Activated CD8-positive, alpha-beta memory T cell treated with anti-CD3 and anti-CD28 coated beads, Interleukin-2, amount 50 U/mL, for 4 hours (primary cell): Measurements from ENCODE around the gene MAD1L1.

ENCODE experiments used
- DNase-seq: peaks from one replicate; pipeline ENCODE4 v3.0.0-alpha.2; 2020

MAD1L1 gene

DNA sequence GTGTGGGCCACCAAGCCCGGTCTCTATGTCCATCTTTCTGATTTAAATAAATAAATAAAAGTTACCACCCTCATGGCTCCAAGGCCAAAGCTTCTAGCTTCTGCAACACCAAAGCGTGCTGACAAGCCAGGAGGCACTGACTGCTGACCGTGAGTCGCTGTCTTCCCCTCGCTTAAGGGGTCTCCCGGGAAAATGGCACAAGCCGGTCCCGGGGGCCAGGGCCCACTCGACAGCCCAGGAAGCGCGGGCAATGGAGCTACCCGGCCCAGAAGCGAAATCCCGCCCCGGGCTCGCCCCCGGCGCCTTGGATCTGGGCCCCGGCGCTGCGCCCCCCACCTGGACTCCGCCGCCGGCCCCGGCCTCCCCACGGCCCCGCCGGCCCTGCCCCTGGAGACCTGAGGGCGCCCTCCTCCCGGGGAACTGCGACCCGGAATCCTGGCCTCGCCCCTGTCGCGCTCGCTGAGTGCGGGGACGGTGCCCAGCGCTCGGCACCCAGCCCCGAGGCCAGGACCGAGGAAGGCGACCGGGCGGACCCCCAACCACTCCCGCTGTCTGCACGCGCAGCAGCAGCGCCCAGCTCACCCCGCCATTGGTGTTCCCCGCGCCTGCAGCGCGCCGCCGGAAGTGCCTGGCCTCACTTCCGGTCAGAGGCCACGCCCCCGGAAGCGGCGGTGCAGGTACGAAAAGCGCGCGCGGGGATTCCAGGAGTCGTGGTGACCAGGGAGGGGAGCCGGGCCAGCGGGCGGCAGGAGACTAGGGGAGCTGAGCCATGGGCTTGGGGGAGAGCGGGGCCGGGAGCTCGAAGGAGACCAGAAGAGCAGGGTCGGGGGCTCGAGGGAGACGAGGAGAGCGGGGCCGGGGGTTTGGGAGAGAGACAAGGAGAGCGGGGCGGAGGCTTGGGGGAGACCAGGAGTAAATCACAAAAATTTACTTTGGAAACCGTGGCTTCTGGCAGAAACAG is 9.1 kb upstream of the MAD1L1 start, which contains the start of the genes MRM2 and NUDT1:
Gene MRM2 (minus strand): TSS at position 626 of the 961 bp plus-strand sequence. CDS start 36 bp downstream, at position 590.
Gene NUDT1 (plus strand): TSS at position 647 of the 961 bp plus-strand sequence. CDS start 2,349 bp downstream, outside the sequence.
- peak; percentile 72 for DNase-seq

- DNase-seq, result no peak
These were observed 6.5 kb upstream of the MAD1L1 start for GRCh38 chr7:2239242-2239641.

- no peak for DNase-seq
These were observed 4.4 kb upstream of the MAD1L1 start for GRCh38 chr7:2237109-2237602.

DNA sequence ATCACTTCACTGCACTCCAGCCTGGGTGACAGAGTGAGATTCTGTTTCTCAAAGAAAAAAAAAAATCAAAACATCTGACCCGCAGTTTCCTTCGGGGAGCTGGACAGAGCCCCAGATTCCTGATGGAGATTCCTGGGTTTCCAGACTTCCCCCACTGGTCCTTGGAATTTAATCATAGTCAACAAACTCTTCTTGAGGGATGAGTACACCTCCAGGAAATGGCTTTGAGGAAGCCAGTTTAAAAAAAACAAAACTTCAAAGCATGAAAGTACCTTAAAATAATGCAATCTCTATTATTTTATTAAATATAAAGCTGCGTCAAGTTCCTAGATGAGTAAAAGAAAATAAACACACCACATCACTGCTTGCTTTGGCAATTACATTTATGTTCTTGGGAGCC is 1.2 kb upstream of the MAD1L1 start:
- no peak for DNase-seq

- DNase-seq, result no peak
These were observed 566 bp downstream of the MAD1L1 start for GRCh38 chr7:2231992-2232765.

- no peak for DNase-seq
These were observed 1.9 kb downstream of the MAD1L1 start for GRCh38 chr7:2230882-2231281.

GRCh38 chr7:2230226-2230625 is 2.5 kb downstream of the MAD1L1 start:
- DNase-seq, result no peak

DNA sequence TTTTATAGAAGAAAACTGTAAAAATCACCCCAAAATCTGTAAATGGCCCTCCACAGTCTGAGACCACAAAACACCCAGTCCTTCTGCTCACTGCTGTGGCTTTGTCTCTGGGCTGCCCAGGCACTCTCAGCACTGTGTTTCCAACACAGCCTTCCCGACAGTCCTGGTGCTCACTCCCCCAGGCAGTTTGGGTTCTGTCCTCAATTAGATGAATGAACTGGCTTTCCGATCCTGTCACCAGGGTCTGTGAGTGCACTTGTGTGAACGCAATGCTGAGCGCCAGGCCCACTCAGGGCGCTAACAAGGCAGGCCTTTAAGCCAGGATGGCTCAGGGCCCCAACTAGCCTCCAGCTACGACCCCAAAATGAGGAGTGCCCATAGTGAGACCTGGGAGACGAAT is 3.3 kb downstream of the MAD1L1 start:
- no peak for DNase-seq

- no peak for DNase-seq
These were observed 3.8 kb downstream of the MAD1L1 start for GRCh38 chr7:2228921-2229320.

- DNase-seq, result no peak
These were observed 5.0 kb downstream of the MAD1L1 start for GRCh38 chr7:2227699-2228098.

GRCh38 chr7:2225830-2226229 is 6.9 kb downstream of the MAD1L1 start:
- DNase-seq, result no peak

DNA sequence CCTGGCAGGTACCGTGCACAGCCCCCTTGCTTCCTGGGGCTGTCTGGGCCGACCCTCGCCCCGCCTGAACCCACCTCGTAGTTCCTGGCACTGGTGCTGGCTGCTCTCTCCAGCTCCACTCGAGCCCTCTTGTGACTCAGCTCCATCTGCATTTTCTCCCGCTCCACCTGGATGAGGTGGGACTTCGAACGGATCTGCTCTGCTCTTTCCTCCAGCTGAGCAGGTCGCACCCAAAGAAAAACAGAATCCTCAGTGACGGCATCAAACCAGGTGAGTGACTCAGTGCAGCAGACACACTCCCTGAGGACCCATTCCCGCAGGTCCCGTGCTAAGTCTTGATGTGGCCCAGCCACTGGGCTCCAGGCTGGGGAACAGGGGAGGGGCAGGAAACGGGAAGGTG is 7.4 kb downstream of the MAD1L1 start:
- DNase-seq, result no peak

DNA sequence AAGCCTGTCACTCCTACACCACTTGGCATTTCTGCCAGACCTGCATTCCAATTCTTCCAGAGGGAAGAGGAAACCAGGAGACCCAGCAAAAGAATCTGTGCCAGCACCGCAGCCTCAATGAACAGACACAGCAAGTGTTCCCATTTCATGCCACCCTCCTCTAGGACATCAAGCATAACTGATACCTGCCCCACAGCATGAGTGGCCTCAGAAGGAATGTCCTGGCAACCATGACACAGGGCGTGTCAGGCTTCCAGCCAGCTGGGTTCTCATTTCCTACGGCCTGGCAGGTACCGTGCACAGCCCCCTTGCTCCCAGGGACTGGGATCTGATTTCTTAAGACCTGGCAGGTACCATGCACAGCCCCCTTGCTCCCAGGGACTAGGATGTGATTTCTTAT is 7.8 kb downstream of the MAD1L1 start:
- DNase-seq, result no peak

DNA sequence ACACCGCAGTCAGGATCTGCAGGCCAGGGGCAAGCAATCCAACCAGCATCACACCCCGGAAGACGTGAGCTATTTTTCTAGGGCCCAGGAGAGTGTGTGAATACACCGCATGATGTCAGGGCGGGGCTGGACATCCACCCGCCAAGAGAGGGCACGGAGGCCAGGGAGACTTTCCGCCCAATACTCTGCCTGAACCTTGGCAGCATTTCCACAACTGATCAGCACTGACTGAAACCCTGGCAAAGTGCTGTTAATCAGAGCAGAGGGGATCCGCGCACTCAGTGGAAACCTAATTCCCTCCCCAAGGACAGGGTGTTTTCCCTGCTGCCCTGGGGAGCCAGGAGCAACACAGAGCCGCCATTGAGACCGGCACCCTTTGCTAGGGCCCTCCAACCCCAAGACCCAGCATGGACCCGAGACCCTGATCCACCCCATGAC is 8.2 kb downstream of the MAD1L1 start:
- no peak for DNase-seq

GRCh38 chr7:2223321-2223720 is 9.4 kb downstream of the MAD1L1 start:
- no peak for DNase-seq

DNA sequence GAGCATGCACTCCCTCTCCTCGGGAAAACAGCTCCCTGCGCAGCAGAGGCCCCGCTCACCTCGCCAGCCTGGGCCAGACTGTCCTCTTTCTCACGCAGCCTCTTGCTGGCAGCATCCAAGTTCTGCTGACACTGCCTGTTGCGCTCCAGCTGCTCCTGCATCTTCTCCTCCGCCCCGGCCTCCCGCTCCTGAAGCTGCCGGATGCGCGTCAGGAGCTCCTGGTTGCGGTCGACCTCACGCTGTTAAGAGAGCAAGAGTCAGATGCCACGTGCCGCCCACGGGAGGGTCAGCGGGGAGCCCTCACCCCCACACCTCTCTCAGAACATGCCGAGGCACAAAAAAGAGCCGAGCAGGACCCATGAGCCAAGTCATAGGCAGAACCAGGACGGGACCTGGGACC is 10.2 kb downstream of the MAD1L1 start:
- no peak for DNase-seq

DNA sequence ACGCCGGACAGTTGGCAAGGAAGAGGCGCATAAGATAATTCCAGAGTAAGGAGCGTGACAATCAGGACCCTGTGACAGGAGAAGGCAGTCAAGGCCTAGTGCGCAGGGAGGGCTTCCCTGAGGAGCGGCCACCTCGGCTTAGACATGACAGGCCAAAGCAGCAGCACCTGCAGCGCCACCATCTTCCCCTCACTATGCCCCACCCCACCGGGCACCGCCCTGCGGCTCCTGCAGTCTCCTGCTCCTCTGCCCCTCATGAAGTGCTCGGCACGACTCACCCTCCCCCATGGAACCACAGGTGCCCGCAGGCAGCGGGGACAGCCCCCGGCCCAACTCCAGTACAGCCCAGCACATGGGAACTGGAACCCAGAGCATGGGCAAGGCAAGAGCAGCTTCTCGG is 11.8 kb downstream of the MAD1L1 start:
- DNase-seq, result no peak

- no peak for DNase-seq
These were observed 12.2 kb downstream of the MAD1L1 start for GRCh38 chr7:2220506-2220905.

GRCh38 chr7:2220030-2220429 is 12.7 kb downstream of the MAD1L1 start:
- no peak for DNase-seq

DNA sequence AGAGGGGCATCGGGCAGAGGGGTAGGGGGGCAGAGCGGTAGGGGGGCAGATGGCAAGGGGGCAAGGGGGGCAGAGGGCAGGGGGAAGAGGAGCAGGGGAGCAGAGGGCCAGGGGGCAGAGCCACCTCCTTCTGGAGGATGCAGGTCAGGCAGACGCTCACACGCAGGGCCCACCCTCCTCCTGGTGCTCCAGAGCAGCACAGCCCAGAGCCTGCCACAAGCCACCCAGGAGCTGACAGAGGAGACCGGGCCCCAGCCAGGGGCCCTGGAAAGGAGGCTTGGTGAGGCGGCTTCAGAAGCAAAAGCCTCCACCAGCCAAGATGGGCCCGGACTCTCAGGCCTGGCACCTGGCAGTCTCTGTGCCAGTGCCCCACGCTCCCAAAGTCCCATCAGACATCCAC is 13.1 kb downstream of the MAD1L1 start:
- DNase-seq, result no peak

- no peak for DNase-seq
These were observed 13.6 kb downstream of the MAD1L1 start for GRCh38 chr7:2219136-2219535.

DNA sequence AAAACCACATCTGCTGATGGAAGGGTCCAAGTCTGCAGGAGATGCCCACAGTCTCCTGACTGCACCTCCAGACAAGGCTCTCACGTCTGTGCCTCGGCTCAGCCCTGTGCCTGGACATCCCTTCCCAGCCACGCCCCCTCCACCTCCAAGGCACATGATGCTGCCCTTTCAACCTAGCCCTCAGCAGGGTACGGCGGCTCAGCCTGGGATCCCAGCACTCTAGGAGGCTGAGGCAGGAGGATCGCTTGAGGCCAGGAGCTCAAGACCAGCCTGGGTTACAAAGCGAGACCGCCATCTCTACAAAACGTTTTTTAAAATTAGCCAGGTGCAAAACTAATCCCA is 14.3 kb downstream of the MAD1L1 start:
- DNase-seq, result no peak

DNA sequence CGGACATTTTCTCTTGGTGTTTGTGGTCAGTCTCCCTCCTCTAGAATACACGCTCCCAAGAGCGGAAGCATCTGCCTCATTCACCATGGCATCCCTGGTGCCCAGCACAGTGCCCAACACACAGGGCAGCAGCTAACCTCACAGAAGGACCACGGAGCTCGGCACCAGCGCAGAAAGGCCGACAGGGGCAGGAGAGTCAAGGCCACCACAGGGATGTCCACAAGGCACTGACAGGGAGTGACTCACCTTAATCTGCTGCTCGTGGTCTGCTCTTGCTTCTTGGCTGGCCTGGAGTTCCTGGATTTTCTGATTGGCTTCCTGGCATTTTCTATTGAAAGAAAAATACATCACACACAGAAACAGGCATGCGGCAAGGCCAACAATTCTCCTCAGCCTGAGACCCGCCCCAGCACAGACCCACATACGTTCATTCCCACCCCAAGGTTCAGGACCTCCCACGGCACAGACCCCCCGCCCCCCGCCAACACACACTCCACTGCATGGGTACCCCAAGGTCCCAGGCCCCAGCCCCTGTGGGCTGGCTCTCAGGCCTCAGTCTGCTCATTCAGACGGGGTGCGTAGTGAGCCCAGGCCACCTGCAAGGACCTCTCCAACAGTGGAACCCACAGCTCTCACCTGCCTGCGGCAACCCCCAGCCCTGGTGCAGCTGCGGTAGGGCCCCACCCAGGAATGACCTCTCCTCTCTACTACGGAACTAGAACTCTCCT is 14.9 kb downstream of the MAD1L1 start:
- DNase-seq, result no peak
